Choroid plexus epithelial cell (primary cell): ENCODE measurements around the gene MAML2.

ENCODE experiments used
- DNase-seq: peaks from one replicate; pipeline ENCODE4 v3.0.0-alpha.2; 2010; ENCODE audit warnings: low read depth
- H3K4me3 ChIP-seq: 2 replicates; pipeline ENCODE4 v1.5.1; 2011; ENCODE audit warnings: low read depth, mild to moderate bottlenecking, control low read depth, low read length, moderate library complexity
- TF ChIP-seq, protein P1 (sequence below): conservative IDR thresholded peaks from 2 replicates; pipeline ENCODE4 v1.5.1; 2011; ENCODE audit warnings: low read depth, mild to moderate bottlenecking, control low read depth, inconsistent platforms, low read length, moderate library complexity

Gene MAML2

DNA sequence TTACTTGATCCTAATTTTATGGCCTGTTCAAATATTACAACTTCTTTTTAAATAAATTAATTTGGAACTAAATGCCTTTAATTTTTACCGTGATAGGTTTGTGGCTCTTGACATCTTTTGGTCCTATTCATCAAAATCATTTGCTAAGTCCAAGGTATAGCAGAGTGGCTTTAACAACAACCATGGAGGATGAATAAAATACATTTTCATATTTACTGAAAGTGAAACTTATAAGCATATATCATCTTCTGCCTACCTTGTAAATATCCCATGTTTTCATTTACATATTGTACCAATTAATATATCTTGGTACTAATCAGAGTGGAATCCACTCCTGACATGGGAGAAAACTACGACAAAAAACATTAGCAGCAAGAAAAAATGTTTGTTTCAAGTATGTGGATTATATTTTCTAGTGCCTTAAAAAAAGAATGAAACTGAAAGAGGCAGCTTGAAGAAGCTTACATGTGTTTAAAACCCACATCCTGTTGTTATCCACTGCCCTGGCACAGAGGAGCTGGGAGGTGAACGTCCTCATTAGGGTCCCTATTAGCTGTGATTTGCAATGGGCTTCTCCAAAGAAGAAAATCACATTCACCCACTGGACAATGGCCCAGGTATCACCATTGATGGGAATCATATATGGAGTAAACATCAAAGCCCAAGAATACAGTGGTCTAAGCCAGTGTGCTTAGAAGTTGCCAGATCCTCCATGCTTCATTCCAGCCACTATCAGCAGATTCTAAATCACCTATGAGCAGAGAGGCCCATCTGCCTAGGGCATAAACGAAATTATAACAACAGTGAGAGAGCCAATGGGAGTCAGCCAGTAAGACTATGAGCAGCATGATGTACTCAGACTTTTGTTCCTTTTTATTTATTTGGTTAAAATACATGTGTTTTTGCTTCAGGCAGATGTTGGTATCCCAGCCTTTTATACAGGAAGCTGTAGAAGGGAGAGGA lies 84.7 kb downstream of the MAML2 start:
- no peak overlapping the region for H3K4me3 ChIP-seq
- peak; percentile 77 for DNase-seq
- TF ChIP-seq, protein P1, sequence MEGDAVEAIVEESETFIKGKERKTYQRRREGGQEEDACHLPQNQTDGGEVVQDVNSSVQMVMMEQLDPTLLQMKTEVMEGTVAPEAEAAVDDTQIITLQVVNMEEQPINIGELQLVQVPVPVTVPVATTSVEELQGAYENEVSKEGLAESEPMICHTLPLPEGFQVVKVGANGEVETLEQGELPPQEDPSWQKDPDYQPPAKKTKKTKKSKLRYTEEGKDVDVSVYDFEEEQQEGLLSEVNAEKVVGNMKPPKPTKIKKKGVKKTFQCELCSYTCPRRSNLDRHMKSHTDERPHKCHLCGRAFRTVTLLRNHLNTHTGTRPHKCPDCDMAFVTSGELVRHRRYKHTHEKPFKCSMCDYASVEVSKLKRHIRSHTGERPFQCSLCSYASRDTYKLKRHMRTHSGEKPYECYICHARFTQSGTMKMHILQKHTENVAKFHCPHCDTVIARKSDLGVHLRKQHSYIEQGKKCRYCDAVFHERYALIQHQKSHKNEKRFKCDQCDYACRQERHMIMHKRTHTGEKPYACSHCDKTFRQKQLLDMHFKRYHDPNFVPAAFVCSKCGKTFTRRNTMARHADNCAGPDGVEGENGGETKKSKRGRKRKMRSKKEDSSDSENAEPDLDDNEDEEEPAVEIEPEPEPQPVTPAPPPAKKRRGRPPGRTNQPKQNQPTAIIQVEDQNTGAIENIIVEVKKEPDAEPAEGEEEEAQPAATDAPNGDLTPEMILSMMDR = no peak

- DNase-seq = no peak
- TF ChIP-seq, protein P1 = no peak
- no peak overlapping the region for H3K4me3 ChIP-seq
Measured at GRCh38 chr11:96257036-96257435, 86.0 kb downstream of the MAML2 start.

- no peak overlapping the region for H3K4me3 ChIP-seq
- DNase-seq = peak; percentile 60
- TF ChIP-seq, protein P1 = no peak
Measured at GRCh38 chr11:96256215-96257011, 86.6 kb downstream of the MAML2 start.

GRCh38 chr11:96254854-96255253 lies 88.1 kb downstream of the MAML2 start:
- no peak for DNase-seq
- no peak overlapping the region for H3K4me3 ChIP-seq
- TF ChIP-seq, protein P1 = no peak

GRCh38 chr11:96254087-96254486 lies 88.9 kb downstream of the MAML2 start:
- DNase-seq = peak; percentile 90
- H3K4me3 ChIP-seq = no peak overlapping the region
- TF ChIP-seq, protein P1 = no peak

DNA sequence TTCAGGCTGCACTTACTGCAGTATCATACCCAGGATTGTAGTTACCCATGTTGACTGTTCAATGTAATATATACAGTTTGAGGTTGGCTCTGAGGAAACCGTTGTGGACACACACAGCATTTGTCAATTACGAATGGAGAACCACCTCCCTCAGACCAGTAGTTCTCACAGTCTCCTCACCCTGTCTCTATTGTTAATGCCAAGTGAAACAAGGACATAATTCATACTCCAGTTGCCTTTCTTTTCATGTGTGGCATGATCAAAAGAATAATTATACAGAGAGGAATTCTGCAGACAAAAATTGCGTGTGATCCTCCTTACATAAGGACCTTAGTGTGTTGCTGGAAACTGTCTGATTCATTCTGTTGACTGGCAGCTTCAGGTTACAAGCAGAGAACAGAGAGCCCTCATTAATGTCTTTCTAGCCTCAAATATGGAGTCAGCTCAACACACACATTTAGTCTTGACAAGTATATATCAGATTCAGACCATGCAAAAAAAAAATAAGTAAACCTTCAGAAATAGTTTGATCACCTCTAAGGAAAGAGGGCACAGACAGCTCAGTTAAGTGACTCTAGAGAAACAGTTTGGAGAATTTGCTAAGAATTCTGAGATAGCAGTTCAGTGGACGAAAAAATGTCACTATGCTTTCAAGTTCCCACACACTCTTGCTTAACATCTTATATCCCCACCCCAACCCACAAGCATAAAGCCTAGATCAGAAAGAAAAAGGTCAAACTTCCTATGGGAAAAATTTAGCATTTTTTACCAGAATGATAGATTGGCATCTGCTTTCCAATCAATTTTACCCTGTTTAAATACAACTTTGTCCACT lies 96.1 kb downstream of the MAML2 start:
- no peak overlapping the region for H3K4me3 ChIP-seq
- peak; percentile 78 for DNase-seq
- TF ChIP-seq, protein P1 = no peak
